ENCODE results near the gene GSTT2B. TPM values are rescaled to one million over a fixed set of nuclear protein-coding genes. Genes with fewer than 3 reads are reported as not detected.
"Not testable (repeated sequence)": the region's sequence is repeated elsewhere in the genome, so short reads cannot be mapped to it uniquely, and the experiment has no call there.

The GSTT2B gene
- total RNA-seq, 2 donors from 2014 or later, result not detected

DNA sequence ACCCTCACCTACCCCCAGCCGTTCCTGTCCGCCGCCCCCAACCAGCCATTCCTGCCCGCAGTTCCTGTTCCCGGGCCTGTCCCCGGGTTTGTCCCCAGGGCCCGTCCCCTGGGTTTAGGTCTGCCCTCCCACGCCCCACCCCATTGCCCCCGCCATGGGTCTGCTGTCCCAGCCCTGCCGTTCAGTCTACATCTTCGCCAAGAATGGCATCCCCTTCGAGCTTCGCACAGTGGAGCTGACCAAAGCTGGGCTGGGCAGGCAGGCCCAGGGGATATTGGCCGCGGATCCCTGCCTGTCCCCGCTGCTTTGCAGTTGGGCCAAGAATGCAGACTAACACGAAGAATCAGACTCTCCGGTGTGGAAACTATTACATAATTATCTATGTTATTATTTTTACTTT, 11.2 kb downstream of the GSTT2B start:
- peak in 1 of 2 donors; percentile 32 for ATAC-seq
- H3K9me3 Mint-ChIP-seq; H3K4me3 Mint-ChIP-seq; H3K27me3 Mint-ChIP-seq; H3K27ac Mint-ChIP-seq; DNase-seq (ENCODE audit: low spot score); H3K4me1 Mint-ChIP-seq (ENCODE audit: low read depth in 2 of 2); H3K36me3 Mint-ChIP-seq: not testable (repeated sequence)

DNA sequence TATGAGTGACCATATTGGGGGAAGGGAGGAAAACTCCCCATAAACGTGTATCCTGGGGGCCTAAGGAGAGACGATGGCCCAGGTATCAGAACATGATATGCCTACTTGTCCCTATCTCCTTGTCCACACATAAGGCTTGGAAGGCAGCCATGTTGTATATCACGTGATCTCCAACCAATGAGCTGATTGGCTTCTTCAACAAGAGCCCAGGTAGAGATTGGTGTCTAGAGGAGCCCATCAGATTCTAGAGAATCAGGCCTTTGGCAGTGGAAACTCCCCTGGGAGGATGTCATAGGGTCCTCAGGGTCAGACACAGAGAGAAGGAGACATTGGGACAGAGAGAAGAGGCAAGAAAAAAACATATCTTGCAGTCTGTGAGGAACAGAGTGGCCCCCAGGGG, 13.6 kb downstream of the GSTT2B start:
- not testable (repeated sequence) for DNase-seq (ENCODE audit: low spot score); H3K27ac Mint-ChIP-seq; ATAC-seq; H3K4me3 Mint-ChIP-seq; H3K4me1 Mint-ChIP-seq (ENCODE audit: low read depth in 2 of 2); H3K36me3 Mint-ChIP-seq; H3K27me3 Mint-ChIP-seq; H3K9me3 Mint-ChIP-seq

- H3K4me1 Mint-ChIP-seq (ENCODE audit: low read depth in 2 of 2); H3K36me3 Mint-ChIP-seq; H3K27ac Mint-ChIP-seq; H3K4me3 Mint-ChIP-seq; DNase-seq (ENCODE audit: low spot score); H3K9me3 Mint-ChIP-seq; H3K27me3 Mint-ChIP-seq; ATAC-seq: not testable (repeated sequence)
Measured at GRCh38 chr22:23940166-23940565, 20.8 kb downstream of the GSTT2B start.

DNA sequence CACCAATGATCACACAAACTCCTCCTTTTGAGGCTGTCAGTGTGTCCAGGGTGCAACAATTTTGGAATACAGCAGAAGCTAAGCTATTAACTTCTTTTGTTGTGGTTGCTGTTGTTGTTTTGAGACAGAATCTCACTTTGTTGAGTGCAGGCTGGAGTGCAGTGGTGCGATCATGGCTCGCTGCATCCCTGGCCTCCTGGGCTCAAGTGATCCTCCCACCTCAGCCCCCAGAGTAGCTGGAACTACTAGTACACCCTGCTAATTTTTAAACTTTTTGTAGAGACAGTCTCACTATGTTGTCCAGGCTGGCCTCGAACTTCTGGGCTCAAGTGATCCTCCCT, 22.0 kb downstream of the GSTT2B start:
- no peaks in the 10 kb centered on the region for H3K36me3 Mint-ChIP-seq
- ATAC-seq, result peak in 1 of 2 donors; percentile 25
- H3K4me3 Mint-ChIP-seq, result no peak overlapping the region
- no peak overlapping the region for H3K27ac Mint-ChIP-seq
- no peak for DNase-seq (ENCODE audit: low spot score)
- H3K4me1 Mint-ChIP-seq (ENCODE audit: low read depth in 2 of 2), result no peaks in the 10 kb centered on the region
- no peaks in the 10 kb centered on the region for H3K27me3 Mint-ChIP-seq
- H3K9me3 Mint-ChIP-seq, result no peaks in the 10 kb centered on the region

- Mint-ChIP-seq H3K4me1 (ENCODE audit: low read depth in 2 of 2) (no peaks in the 10 kb centered on the region), H3K27ac (no peak overlapping the region), H3K9me3 (no peaks in the 10 kb centered on the region), H3K4me3 (no peak overlapping the region), H3K27me3 (no peaks in the 10 kb centered on the region), H3K36me3 (no peaks in the 10 kb centered on the region)
- DNase-seq (ENCODE audit: low spot score) (no peak), ATAC-seq (no peak)
Measured at GRCh38 chr22:23938328-23939016, 22.5 kb downstream of the GSTT2B start.

DNA sequence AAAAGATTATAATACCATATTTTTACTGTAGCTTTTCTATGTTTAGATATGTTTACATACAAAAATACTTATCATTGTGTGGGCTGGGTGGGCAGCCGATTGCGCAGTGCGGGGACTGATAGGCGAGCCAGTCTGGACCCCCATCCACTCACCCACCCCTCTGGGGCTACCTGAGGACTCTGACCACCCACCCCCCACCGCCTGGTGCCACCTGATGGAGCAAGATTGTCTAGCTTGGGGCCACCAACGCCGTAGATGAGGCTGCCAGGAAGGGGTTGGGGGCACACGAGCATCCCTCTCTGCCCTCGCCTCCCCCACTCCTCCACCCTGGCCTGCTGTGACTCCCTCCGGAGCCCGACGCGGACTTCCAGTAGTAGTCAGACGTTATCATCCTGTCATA, 34.4 kb downstream of the GSTT2B start:
- H3K4me3 Mint-ChIP-seq, result no peak overlapping the region

DNA sequence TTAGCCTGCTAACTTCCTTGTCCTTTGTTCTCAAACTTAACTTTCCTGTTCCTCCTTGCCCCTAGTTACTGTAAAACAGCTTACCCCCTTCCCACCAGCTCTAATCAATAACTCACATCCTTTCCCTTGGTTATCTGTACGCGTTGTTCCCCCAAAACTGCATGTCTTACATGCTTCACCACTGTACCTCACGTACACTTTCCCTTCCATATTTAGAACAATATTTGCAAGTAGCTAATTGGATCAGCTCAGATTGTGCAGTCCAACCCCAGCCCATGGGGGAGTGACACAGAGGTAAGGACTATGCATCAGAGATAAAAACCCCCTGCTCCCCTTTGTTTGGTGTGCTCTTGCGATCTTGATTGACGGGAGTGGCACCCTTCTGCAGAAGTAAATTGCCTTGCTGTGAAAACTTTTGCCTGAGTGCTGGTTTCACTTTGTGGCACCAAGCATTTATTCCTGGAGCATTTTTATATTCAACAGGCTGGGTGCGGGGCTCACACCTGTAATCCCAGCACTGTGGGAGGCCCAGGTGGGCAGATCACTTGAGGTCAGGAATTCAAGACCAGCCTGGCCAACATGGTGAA, 35.9 kb downstream of the GSTT2B start:
- Mint-ChIP-seq H3K4me1 (ENCODE audit: low read depth in 2 of 2) (peaks cover 0 to 25% of the 10 kb centered on the region in 2 donors), H3K36me3 (peaks cover 8% of the 10 kb centered on the region), H3K4me3 (no peak overlapping the region), H3K27me3 (peaks cover 0 to 9% of the 10 kb centered on the region in 2 donors), H3K9me3 (no peaks in the 10 kb centered on the region), H3K27ac (no peak overlapping the region)
- DNase-seq (ENCODE audit: low spot score) (no peak), ATAC-seq (no peak)

More for the DNA sequence above, 34.4 kb downstream of the GSTT2B start:
- H3K27ac Mint-ChIP-seq, result no peak overlapping the region
- peaks cover 0 to 30% of the 10 kb centered on the region in 2 donors for H3K4me1 Mint-ChIP-seq (ENCODE audit: low read depth in 2 of 2)
- DNase-seq (ENCODE audit: low spot score) (no peak), ATAC-seq (no peak)
- peaks cover 6% of the 10 kb centered on the region for H3K9me3 Mint-ChIP-seq
- H3K27me3 Mint-ChIP-seq, result peaks cover 0 to 16% of the 10 kb centered on the region in 2 donors
- H3K36me3 Mint-ChIP-seq, result peaks cover 14% of the 10 kb centered on the region

- ATAC-seq, result no peak
- Mint-ChIP-seq H3K4me3 (no peak overlapping the region), H3K36me3 (peaks cover 8% of the 10 kb centered on the region), H3K4me1 (ENCODE audit: low read depth in 2 of 2) (peaks cover 0 to 18% of the 10 kb centered on the region in 2 donors), H3K27me3 (no peaks in the 10 kb centered on the region), H3K27ac (peak overlapping the region in 1 of 2 donors; percentile 57), H3K9me3 (no peaks in the 10 kb centered on the region)
- no peak for DNase-seq (ENCODE audit: low spot score)
Measured at GRCh38 chr22:23922921-23923320, 38.1 kb downstream of the GSTT2B start.

GRCh38 chr22:23921586-23922201, 39.3 kb downstream of the GSTT2B start:
- not testable (repeated sequence) for H3K36me3 Mint-ChIP-seq; H3K4me3 Mint-ChIP-seq; H3K9me3 Mint-ChIP-seq; H3K27ac Mint-ChIP-seq; H3K27me3 Mint-ChIP-seq; ATAC-seq; DNase-seq (ENCODE audit: low spot score)
- H3K4me1 Mint-ChIP-seq (ENCODE audit: low read depth in 2 of 2), result peaks cover 0 to 17% of the 10 kb centered on the region in 2 donors

GRCh38 chr22:23920267-23920611, 40.8 kb downstream of the GSTT2B start:
- not testable (repeated sequence) for H3K27ac Mint-ChIP-seq; H3K27me3 Mint-ChIP-seq; H3K9me3 Mint-ChIP-seq; ATAC-seq; H3K4me3 Mint-ChIP-seq; H3K36me3 Mint-ChIP-seq; DNase-seq (ENCODE audit: low spot score)
- H3K4me1 Mint-ChIP-seq (ENCODE audit: low read depth in 2 of 2), result peaks cover 0 to 19% of the 10 kb centered on the region in 2 donors

DNA sequence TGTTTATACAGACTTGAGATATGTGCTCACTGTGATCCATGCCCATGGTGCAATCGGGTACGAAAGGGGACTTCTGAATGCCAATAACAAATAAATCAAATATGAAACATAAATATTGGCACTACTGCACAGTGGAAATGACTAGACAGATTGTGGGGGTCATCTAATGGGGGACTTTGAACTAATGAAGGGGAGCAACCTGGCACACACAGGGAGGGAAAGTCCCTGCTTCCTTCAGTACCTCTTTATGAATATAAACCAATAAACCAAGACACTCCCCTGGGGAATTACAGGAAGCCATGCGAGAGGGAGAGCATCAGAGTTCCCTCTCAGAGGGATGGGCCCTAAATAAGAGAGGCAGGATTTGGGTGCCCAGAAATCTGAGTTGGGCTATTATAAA, 45.7 kb downstream of the GSTT2B start:
- Mint-ChIP-seq H3K36me3 (no peaks in the 10 kb centered on the region), H3K9me3 (no peaks in the 10 kb centered on the region), H3K4me3 (no peak overlapping the region), H3K27ac (no peak overlapping the region), H3K4me1 (ENCODE audit: low read depth in 2 of 2) (peaks cover 17 to 25% of the 10 kb centered on the region in 2 donors), H3K27me3 (no peaks in the 10 kb centered on the region)
- ATAC-seq (no peak), DNase-seq (ENCODE audit: low spot score) (no peak)

- Mint-ChIP-seq H3K4me1 (ENCODE audit: low read depth in 2 of 2) (peaks cover 17 to 25% of the 10 kb centered on the region in 2 donors), H3K4me3 (peak overlapping the region; percentile 99), H3K36me3 (no peaks in the 10 kb centered on the region), H3K27ac (peak overlapping the region; percentile 93 to 98), H3K9me3 (no peaks in the 10 kb centered on the region), H3K27me3 (no peaks in the 10 kb centered on the region)
- ATAC-seq, result peak; percentile 100
- peak; percentile 100 for DNase-seq (ENCODE audit: low spot score)
Measured at GRCh38 chr22:23913661-23914353, 47.2 kb downstream of the GSTT2B start.

DNA sequence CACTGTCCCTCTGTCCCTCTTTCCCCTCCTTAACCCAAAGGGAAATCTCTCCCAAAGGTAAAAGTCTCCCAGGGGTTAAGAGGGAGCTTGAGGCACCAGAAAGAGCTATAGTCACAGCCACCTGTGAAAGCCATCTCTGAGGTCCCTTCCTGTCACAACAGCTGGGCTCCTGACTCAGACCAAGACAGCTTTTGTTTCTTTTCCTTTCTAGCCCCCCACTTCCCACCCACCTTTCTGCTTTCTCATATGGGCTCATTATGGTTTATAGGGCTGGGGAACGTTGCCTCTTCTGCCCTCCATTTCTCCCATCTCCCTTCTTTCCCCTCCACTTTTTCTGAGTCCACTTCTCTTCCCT, 47.7 kb downstream of the GSTT2B start:
- Mint-ChIP-seq H3K36me3 (no peaks in the 10 kb centered on the region), H3K27ac (peak overlapping the region; percentile 93 to 98), H3K4me3 (peak overlapping the region; percentile 99), H3K4me1 (ENCODE audit: low read depth in 2 of 2) (peaks cover 17 to 25% of the 10 kb centered on the region in 2 donors), H3K27me3 (no peaks in the 10 kb centered on the region), H3K9me3 (no peaks in the 10 kb centered on the region)
- ATAC-seq, result peak in 1 of 2 donors; percentile 11
- DNase-seq (ENCODE audit: low spot score), result no peak

- peaks cover 17 to 25% of the 10 kb centered on the region in 2 donors for H3K4me1 Mint-ChIP-seq (ENCODE audit: low read depth in 2 of 2)
- no peak for ATAC-seq
- no peaks in the 10 kb centered on the region for H3K9me3 Mint-ChIP-seq
- no peaks in the 10 kb centered on the region for H3K27me3 Mint-ChIP-seq
- no peaks in the 10 kb centered on the region for H3K36me3 Mint-ChIP-seq
- peak overlapping the region; percentile 27 for H3K4me3 Mint-ChIP-seq
- peak overlapping the region in 1 of 2 donors; percentile 58 for H3K27ac Mint-ChIP-seq
- DNase-seq (ENCODE audit: low spot score), result no peak
Measured at GRCh38 chr22:23912293-23912903, 48.6 kb downstream of the GSTT2B start.

All from natural killer cell treated with Interleukin-12 subunit alpha and Interleukin-12 subunit beta and Interleukin-15 and Interleukin-18, amount 100 ng/mL, for 72 hours (primary cell).